Mesenchymal stem cell (in vitro differentiated cells and primary cell): ENCODE measurements around the gene NIPAL3.

Source experiments
- DNase-seq: peaks from one replicate; pipeline ENCODE4 v3.0.0-alpha.2; 2013
- H2AFZ ChIP-seq: one replicate; pipeline ENCODE4 v1.6.1; 2013; ENCODE audit warnings: low read depth, mild to moderate bottlenecking, control low read depth, inconsistent platforms, low read length, moderate library complexity
- H2AK5ac ChIP-seq: 2 replicates; pipeline ENCODE4 v1.6.1; 2013; ENCODE audit warnings: low read length, moderate library complexity, mild to moderate bottlenecking, inconsistent platforms; ENCODE audit not compliant: severe bottlenecking
- H2BK120ac ChIP-seq: one replicate; pipeline ENCODE4 v1.6.1; 2013; ENCODE audit warnings: low read depth, mild to moderate bottlenecking, inconsistent platforms, low read length, moderate library complexity
- H2BK12ac ChIP-seq, 2 experiments: one replicate each; pipeline ENCODE4 v1.6.1; 2013; ENCODE audit warnings: inconsistent platforms in 2 of 2, low read length in 2 of 2, mild to moderate bottlenecking in 2 of 2, moderate library complexity in 2 of 2, control low read depth in 1 of 2
- H2BK15ac ChIP-seq: one replicate; pipeline ENCODE4 v1.6.1; 2013; ENCODE audit warnings: mild to moderate bottlenecking, low read depth, inconsistent platforms; ENCODE audit not compliant: poor library complexity, severe bottlenecking
- H2BK5ac ChIP-seq: 2 replicates; pipeline ENCODE4 v1.6.1; 2013; ENCODE audit warnings: low read depth, mild to moderate bottlenecking, low read length, control low read depth, inconsistent platforms; ENCODE audit not compliant: poor library complexity, severe bottlenecking
- H3K14ac ChIP-seq, 2 experiments: one replicate each; pipeline ENCODE4 v1.6.1; 2013; ENCODE audit warnings: inconsistent platforms in 2 of 2, low read length in 2 of 2, control low read depth in 1 of 2, mild to moderate bottlenecking in 1 of 2, moderate library complexity in 1 of 2
- H3K18ac ChIP-seq, 2 experiments: one replicate each; pipeline ENCODE4 v1.6.1; 2013; ENCODE audit warnings: inconsistent platforms in 2 of 2, low read length in 2 of 2, control low read depth in 1 of 2, low read depth in 1 of 2, mild to moderate bottlenecking in 1 of 2
- H3K23ac ChIP-seq, 2 experiments: one replicate each; pipeline ENCODE4 v1.6.1; 2013; ENCODE audit warnings: inconsistent platforms in 2 of 2, low read length in 2 of 2, mild to moderate bottlenecking in 2 of 2, moderate library complexity in 2 of 2, control low read depth in 1 of 2
- H3K27ac ChIP-seq: 2 replicates; pipeline ENCODE4 v1.5.1; 2013; ENCODE audit warnings: mild to moderate bottlenecking, moderate library complexity, low read length, control low read depth, inconsistent platforms; ENCODE audit not compliant: poor library complexity, severe bottlenecking
- H3K27me3 ChIP-seq, 2 experiments: 2 replicates each; pipeline versions ENCODE4 v1.6.1 to v1.7.0; 2013; ENCODE audit warnings: low read length in 2 of 2, mild to moderate bottlenecking in 2 of 2, moderate library complexity in 2 of 2, control low read depth in 1 of 2, inconsistent platforms in 1 of 2; ENCODE audit not compliant: control insufficient read depth in 1 of 2, insufficient read depth in 1 of 2
- H3K36me3 ChIP-seq, 2 experiments: 2 replicates each; pipeline versions ENCODE4 v1.6.1 to v1.7.0; 2013; ENCODE audit warnings: low read length in 2 of 2, control low read depth in 1 of 2, inconsistent platforms in 1 of 2, low read depth in 1 of 2, mild to moderate bottlenecking in 1 of 2; ENCODE audit not compliant: insufficient read depth in 2 of 2, control insufficient read depth in 1 of 2
- H3K4ac ChIP-seq, 2 experiments: one replicate each; pipeline ENCODE4 v1.6.1; 2013; ENCODE audit warnings: inconsistent platforms in 2 of 2, low read length in 2 of 2, mild to moderate bottlenecking in 2 of 2, moderate library complexity in 2 of 2, control low read depth in 1 of 2, low read depth in 1 of 2
- H3K4me1 ChIP-seq: 2 replicates; pipeline ENCODE4 v1.6.1; 2013; ENCODE audit warnings: low read depth, low read length, control low read depth; ENCODE audit not compliant: control insufficient read depth, insufficient read depth
- H3K4me2 ChIP-seq: 2 replicates; pipeline ENCODE4 v1.6.1; 2013; ENCODE audit warnings: low read length, mild to moderate bottlenecking, inconsistent platforms; ENCODE audit not compliant: poor library complexity, severe bottlenecking
- H3K4me3 ChIP-seq, 2 experiments: 2 replicates each; pipeline versions ENCODE4 v1.5.1 to v1.7.0; 2013; ENCODE audit warnings: low read length in 2 of 2, mild to moderate bottlenecking in 2 of 2, control low read depth in 1 of 2, low read depth in 1 of 2; ENCODE audit not compliant: insufficient read depth in 1 of 2
- H3K79me1 ChIP-seq: replicated peaks from 2 replicates; pipeline ENCODE4 v1.6.1; 2013; ENCODE audit warnings: mild to moderate bottlenecking, control low read depth, low read length, inconsistent platforms; ENCODE audit not compliant: poor library complexity, severe bottlenecking
- H3K9ac ChIP-seq: 2 replicates; pipeline ENCODE4 v1.7.0; 2013; ENCODE audit warnings: mild to moderate bottlenecking, low read length, moderate library complexity
- H3K9me3 ChIP-seq: 2 replicates; pipeline ENCODE4 v1.7.0; 2013; ENCODE audit warnings: mild to moderate bottlenecking, low read length; ENCODE audit not compliant: control insufficient read depth
- H4K8ac ChIP-seq: one replicate; pipeline ENCODE4 v1.6.1; 2013; ENCODE audit warnings: inconsistent platforms, mild to moderate bottlenecking, low read length, moderate library complexity
- H4K91ac ChIP-seq: one replicate; pipeline ENCODE4 v1.6.1; 2013; ENCODE audit warnings: mild to moderate bottlenecking, low read length, inconsistent platforms
- WGBS: methylation state at CpG from one replicate; pipeline ENCODE4 v1.1.7; 2013; ENCODE audit warnings: mixed read lengths; 5-methylcytosine and 5-hydroxymethylcytosine counted together

Gene NIPAL3

GRCh38 chr1:24465099-24465498 is 49.5 kb downstream of the NIPAL3 start:
- Histone ChIP-seq H3K36me3 (peaks cover 9 to 32% of the 10 kb centered on the region in 2 experiments), H3K9me3 (no peaks in the 10 kb centered on the region), H3K23ac (no peak overlapping the region), H3K14ac (no peak overlapping the region), H3K4me2 (no peak overlapping the region), H3K9ac (no peak overlapping the region), H2BK5ac (no peak overlapping the region), H3K18ac (no peak overlapping the region), H3K27ac (no peak overlapping the region), H2BK15ac (no peak overlapping the region), H2BK120ac (no peak overlapping the region), H2BK12ac (no peak overlapping the region), H3K27me3 (peaks cover 0 to 39% of the 10 kb centered on the region in 2 experiments), H3K4me3 (no peak overlapping the region), H3K4me1 (peaks cover 8% of the 10 kb centered on the region), H3K4ac (no peak overlapping the region), H4K91ac (no peak overlapping the region), H2AK5ac (no peak overlapping the region), H4K8ac (no peak overlapping the region), H3K79me1 (no peaks in the 10 kb centered on the region), H2AFZ (no peak overlapping the region)
- no peak for DNase-seq
- 77% methylated on average over 4 of the region's 4 CpGs for WGBS

DNA sequence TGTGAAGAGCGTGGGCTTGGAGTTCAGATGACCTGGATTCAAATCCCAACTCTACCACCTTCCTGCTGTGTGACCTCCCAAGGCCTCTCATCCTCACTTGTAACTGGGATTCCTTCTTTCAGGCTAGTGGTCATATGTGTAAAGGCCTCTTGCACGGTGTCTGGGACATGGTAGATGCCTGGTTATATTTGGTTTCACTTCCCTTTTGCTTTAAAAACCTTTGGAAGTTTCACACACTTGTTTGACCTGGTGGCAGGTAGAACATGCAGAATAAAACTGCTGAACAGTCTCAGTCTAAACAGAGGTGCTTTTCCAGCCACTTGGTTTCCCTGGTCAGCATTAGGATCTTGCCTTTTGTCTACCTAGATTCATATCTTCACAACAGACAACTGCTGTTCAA is 50.0 kb downstream of the NIPAL3 start:
- Histone ChIP-seq H2AFZ (no peak overlapping the region), H2BK15ac (no peak overlapping the region), H3K9me3 (no peaks in the 10 kb centered on the region), H3K27ac (no peak overlapping the region), H2AK5ac (no peak overlapping the region), H2BK120ac (no peak overlapping the region), H4K91ac (no peak overlapping the region), H3K4me2 (no peak overlapping the region), H2BK12ac (no peak overlapping the region), H3K36me3 (peaks cover 9 to 27% of the 10 kb centered on the region in 2 experiments), H3K18ac (no peak overlapping the region), H3K4ac (no peak overlapping the region), H2BK5ac (no peak overlapping the region), H3K9ac (no peak overlapping the region), H3K4me1 (peaks cover 5% of the 10 kb centered on the region), H3K27me3 (peaks cover 0 to 45% of the 10 kb centered on the region in 2 experiments), H3K79me1 (no peaks in the 10 kb centered on the region), H4K8ac (peak overlapping the region; percentile 32), H3K4me3 (no peak overlapping the region), H3K14ac (no peak overlapping the region), H3K23ac (no peak overlapping the region)
- WGBS: 100% methylated on average over 1 of the region's 2 CpGs
- no peak for DNase-seq

DNA sequence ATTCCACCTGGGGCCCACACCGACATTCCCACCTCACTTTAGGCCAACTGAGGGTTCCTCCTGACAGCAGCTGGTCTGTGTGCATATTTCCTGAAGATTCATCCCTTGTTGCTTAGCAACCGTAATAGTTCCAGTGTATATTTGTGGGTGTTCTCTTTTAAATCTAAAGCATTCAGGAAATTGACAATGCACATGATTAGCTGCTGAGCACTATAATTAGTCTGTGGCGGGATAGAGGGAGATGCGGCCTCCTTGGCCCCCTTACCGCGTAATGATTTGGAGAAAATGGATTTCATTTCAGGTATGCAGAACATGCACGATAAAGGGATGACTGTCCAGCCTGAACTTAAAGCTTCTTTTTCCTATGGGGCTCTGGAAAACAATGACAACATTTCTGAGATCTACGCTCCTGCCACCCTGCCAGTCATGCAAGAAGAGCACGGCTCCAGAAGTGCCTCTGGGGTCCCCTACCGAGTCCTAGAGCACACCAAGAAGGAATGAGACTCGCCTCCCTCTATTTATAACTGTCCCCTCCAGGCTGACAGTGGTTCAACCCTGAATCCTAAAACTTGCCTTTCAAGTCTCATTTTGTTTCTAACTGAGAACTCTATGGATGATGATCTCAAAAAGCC is 53.2 kb downstream of the NIPAL3 start:
- WGBS: 95% methylated on average over 10 of the region's 11 CpGs
- peaks cover 9 to 25% of the 10 kb centered on the region in 2 experiments for H3K36me3 ChIP-seq
- H3K4ac ChIP-seq: no peak overlapping the region
- H2BK15ac ChIP-seq: no peak overlapping the region
- H3K79me1 ChIP-seq: no peaks in the 10 kb centered on the region
- H2BK120ac ChIP-seq: no peak overlapping the region
- H2AFZ ChIP-seq: no peak overlapping the region
- no peak overlapping the region for H3K9ac ChIP-seq
- H3K18ac ChIP-seq: no peak overlapping the region
- peak; percentile 6 for DNase-seq
- H4K91ac ChIP-seq: no peak overlapping the region
- H3K23ac ChIP-seq: no peak overlapping the region
- H3K9me3 ChIP-seq: no peaks in the 10 kb centered on the region
- no peak overlapping the region for H2BK12ac ChIP-seq
- no peak overlapping the region for H2BK5ac ChIP-seq
- H4K8ac ChIP-seq: no peak overlapping the region
- no peak overlapping the region for H3K14ac ChIP-seq
- H3K27ac ChIP-seq: no peak overlapping the region
- peaks cover 0 to 60% of the 10 kb centered on the region in 2 experiments for H3K27me3 ChIP-seq
- no peak overlapping the region for H2AK5ac ChIP-seq
- peaks cover 4% of the 10 kb centered on the region for H3K4me1 ChIP-seq
- no peak overlapping the region for H3K4me2 ChIP-seq
- no peak overlapping the region for H3K4me3 ChIP-seq

GRCh38 chr1:24470592-24470991 is 55.0 kb downstream of the NIPAL3 start:
- WGBS: 100% methylated on average over 2 of the region's 2 CpGs
- Histone ChIP-seq H2BK5ac (no peak overlapping the region), H3K4me1 (no peaks in the 10 kb centered on the region), H3K14ac (no peak overlapping the region), H4K91ac (no peak overlapping the region), H3K23ac (no peak overlapping the region), H2BK15ac (no peak overlapping the region), H3K27ac (no peak overlapping the region), H3K79me1 (no peaks in the 10 kb centered on the region), H3K9me3 (no peaks in the 10 kb centered on the region), H2BK120ac (no peak overlapping the region), H2AK5ac (no peak overlapping the region), H4K8ac (no peak overlapping the region), H3K36me3 (peaks cover 6 to 24% of the 10 kb centered on the region in 2 experiments), H3K9ac (no peak overlapping the region), H3K4ac (no peak overlapping the region), H3K27me3 (peaks cover 0 to 54% of the 10 kb centered on the region in 2 experiments), H2BK12ac (no peak overlapping the region), H2AFZ (no peak overlapping the region), H3K4me3 (no peak overlapping the region), H3K18ac (no peak overlapping the region), H3K4me2 (no peak overlapping the region)
- DNase-seq: no peak
